Neural progenitor cell (in vitro differentiated cells): Measurements from ENCODE around the gene PLXDC2. TPM values are rescaled to one million over a fixed set of nuclear protein-coding genes. Genes with fewer than 3 reads are reported as not detected.
"Not testable (repeated sequence)": the region's sequence is repeated elsewhere in the genome, so short reads cannot be mapped to it uniquely, and the experiment has no call there.

ENCODE experiments used
- DNase-seq: peaks from one replicate; pipeline ENCODE4 v3.0.0-alpha.2; 2016; ENCODE audit warnings: low spot score
- H2AFZ ChIP-seq: fragments of 200-600 bp; sonication (generic); replicated peaks from 2 replicates; pipeline ENCODE4 v1.6.1; 2016; ENCODE audit warnings: antibody characterized with exemption
- H3F3A ChIP-seq: fragments of 200-600 bp; sonication (generic); 2 replicates; pipeline ENCODE4 v1.6.1; 2016; ENCODE audit warnings: antibody characterized with exemption, low read depth
- H3K27ac ChIP-seq: fragments of 200-600 bp; sonication (generic); 2 replicates; pipeline ENCODE4 v1.5.1; 2016; ENCODE audit warnings: mild to moderate bottlenecking
- H3K27me3 ChIP-seq: fragments of 200-600 bp; sonication (generic); 2 replicates; pipeline ENCODE4 v1.6.1; 2016; ENCODE audit warnings: mild to moderate bottlenecking, moderate library complexity
- H3K36me3 ChIP-seq: fragments of 200-600 bp; sonication (generic); 2 replicates; pipeline ENCODE4 v1.5.1; 2016
- H3K4me1 ChIP-seq: fragments of 200-600 bp; sonication (generic); 2 replicates; pipeline ENCODE4 v1.6.1; 2016; ENCODE audit warnings: mixed run types
- H3K4me2 ChIP-seq: fragments of 200-600 bp; sonication (generic); 2 replicates; pipeline ENCODE4 v1.6.1; 2016
- H3K4me3 ChIP-seq: fragments of 200-600 bp; sonication (generic); 2 replicates; pipeline ENCODE4 v1.5.1; 2016
- H3K79me2 ChIP-seq: fragments of 200-600 bp; sonication (generic); 2 replicates; pipeline ENCODE4 v1.6.1; 2016; ENCODE audit warnings: low read depth
- H3K9ac ChIP-seq: fragments of 200-600 bp; sonication (generic); 2 replicates; pipeline ENCODE4 v1.6.1; 2016
- H3K9me3 ChIP-seq: fragments of 200-600 bp; sonication (generic); 2 replicates; pipeline ENCODE4 v1.5.1; 2016; ENCODE audit warnings: low read depth
- H4K20me1 ChIP-seq: fragments of 200-600 bp; sonication (generic); 2 replicates; pipeline ENCODE4 v1.6.1; 2016; ENCODE audit warnings: low read depth
- H3K27ac Mint-ChIP-seq: 3 replicates; pipeline ENCODE4 v1.8.0; 2021; ENCODE audit warnings: mixed read lengths
- H3K27me3 Mint-ChIP-seq: 2 replicates; pipeline ENCODE4 v1.8.0; 2022; ENCODE audit warnings: low read depth, mild to moderate bottlenecking, inconsistent platforms, moderate library complexity, mixed read lengths; ENCODE audit not compliant: insufficient read depth
- H3K36me3 Mint-ChIP-seq: 3 replicates; pipeline ENCODE4 v1.8.0; 2021; ENCODE audit warnings: mixed read lengths
- H3K4me1 Mint-ChIP-seq: 3 replicates; pipeline ENCODE4 v1.8.0; 2021; ENCODE audit warnings: mixed read lengths
- H3K4me3 Mint-ChIP-seq: 3 replicates; pipeline ENCODE4 v1.8.0; 2021; ENCODE audit warnings: mild to moderate bottlenecking, moderate library complexity, mixed read lengths
- H3K9me3 Mint-ChIP-seq: 3 replicates; pipeline ENCODE4 v1.8.0; 2020; ENCODE audit warnings: mixed read lengths
- CTCF ChIP-seq: fragments of 200-600 bp; sonication (generic); IDR thresholded peaks from 2 replicates; pipeline ENCODE4 v1.5.1; 2017; ENCODE audit warnings: antibody characterized with exemption, mild to moderate bottlenecking
- EZH2 ChIP-seq: fragments of 200-600 bp; sonication (generic); IDR thresholded peaks from 2 replicates; pipeline ENCODE4 v1.6.1; 2017; ENCODE audit warnings: antibody characterized with exemption, mild to moderate bottlenecking, moderate library complexity
- EZH2phosphoT487 ChIP-seq: fragments of 200-600 bp; sonication (generic); IDR thresholded peaks from 2 replicates; pipeline ENCODE4 v1.6.1; 2017; ENCODE audit warnings: antibody characterized with exemption
- total RNA-seq: library from RNA; depleted of rRNA; stranded (reverse); fragments of >200 nt; gene quantifications from 2 replicates; pipeline ENCODE4 v1.2.3, GENCODE V29; 2015; ENCODE audit warnings: low replicate concordance

Gene PLXDC2
- total RNA-seq, 1 donor from 2014 or later = 44.2 TPM

- peaks cover 2% of the 10 kb centered on the region for H3K27me3 Mint-ChIP-seq
- H3K9me3 Mint-ChIP-seq = peaks cover 6% of the 10 kb centered on the region
- H3K36me3 Mint-ChIP-seq = peaks cover 19% of the 10 kb centered on the region
- Histone ChIP-seq H3K36me3 (no peaks in the 10 kb centered on the region), H3K27ac (no peak overlapping the region), H3K9me3 (no peaks in the 10 kb centered on the region), H3K79me2 (peaks cover 28% of the 10 kb centered on the region), H3K4me2 (no peak overlapping the region), H3K9ac (no peak overlapping the region), H3K4me1 (peaks cover 9% of the 10 kb centered on the region), H2AFZ (no peak overlapping the region), H3K27me3 (no peaks in the 10 kb centered on the region), H3K4me3 (no peak overlapping the region), H4K20me1 (no peaks in the 10 kb centered on the region), H3F3A (no peaks in the 10 kb centered on the region)
- H3K4me1 Mint-ChIP-seq = peaks cover 2% of the 10 kb centered on the region
- H3K4me3 Mint-ChIP-seq = no peak overlapping the region
- no peak overlapping the region for H3K27ac Mint-ChIP-seq
- TF ChIP-seq EZH2 = no peak
- no peak for TF ChIP-seq EZH2phosphoT487
- no peak for TF ChIP-seq CTCF
- DNase-seq = no peak
Measured at GRCh38 chr10:19998482-19998881, 182.2 kb downstream of the PLXDC2 start.

- peaks cover 21% of the 10 kb centered on the region for H3K36me3 Mint-ChIP-seq
Measured at GRCh38 chr10:19999431-19999830, 183.2 kb downstream of the PLXDC2 start.

GRCh38 chr10:20002026-20002425 is 185.8 kb downstream of the PLXDC2 start:
- not testable (repeated sequence) for H3K36me3 ChIP-seq, H2AFZ ChIP-seq, H3K4me1 Mint-ChIP-seq, DNase-seq, H4K20me1 ChIP-seq, H3K27me3 ChIP-seq, H3F3A ChIP-seq, H3K4me2 ChIP-seq, H3K27ac Mint-ChIP-seq, H3K27ac ChIP-seq, H3K4me3 ChIP-seq, H3K4me3 Mint-ChIP-seq, H3K9ac ChIP-seq, H3K9me3 ChIP-seq, H3K4me1 ChIP-seq, H3K9me3 Mint-ChIP-seq, H3K27me3 Mint-ChIP-seq
- peaks cover 21% of the 10 kb centered on the region for H3K36me3 Mint-ChIP-seq
- H3K79me2 ChIP-seq = peaks cover 31% of the 10 kb centered on the region

More at GRCh38 chr10:19999431-19999830, 183.2 kb downstream of the PLXDC2 start:
- no peak overlapping the region for H3K9ac ChIP-seq
- DNase-seq = no peak
- no peaks in the 10 kb centered on the region for H3K9me3 ChIP-seq
- H3K27ac Mint-ChIP-seq = no peak overlapping the region
- no peaks in the 10 kb centered on the region for H3F3A ChIP-seq
- no peaks in the 10 kb centered on the region for H3K27me3 ChIP-seq
- H3K4me2 ChIP-seq = no peak overlapping the region
- no peak overlapping the region for H3K4me3 ChIP-seq
- no peaks in the 10 kb centered on the region for H3K36me3 ChIP-seq
- no peak overlapping the region for H3K4me3 Mint-ChIP-seq
- H4K20me1 ChIP-seq = no peaks in the 10 kb centered on the region
- H2AFZ ChIP-seq = no peak overlapping the region
- TF ChIP-seq CTCF = no peak
- peaks cover 9% of the 10 kb centered on the region for H3K4me1 ChIP-seq
- H3K27me3 Mint-ChIP-seq = peaks cover 2% of the 10 kb centered on the region
- H3K27ac ChIP-seq = no peak overlapping the region
- peaks cover 28% of the 10 kb centered on the region for H3K79me2 ChIP-seq
- peaks cover 4% of the 10 kb centered on the region for H3K9me3 Mint-ChIP-seq
- H3K4me1 Mint-ChIP-seq = peaks cover 2% of the 10 kb centered on the region

GRCh38 chr10:20002657-20003056 is 186.4 kb downstream of the PLXDC2 start:
- Mint-ChIP-seq H3K4me1 (peaks cover 8% of the 10 kb centered on the region), H3K27ac (no peak overlapping the region)
- no peak for TF ChIP-seq EZH2phosphoT487

More at GRCh38 chr10:20002657-20003056, 186.4 kb downstream of the PLXDC2 start:
- no peak overlapping the region for H3K4me2 ChIP-seq
- H3K9me3 Mint-ChIP-seq = no peaks in the 10 kb centered on the region
- H3K27me3 Mint-ChIP-seq = no peaks in the 10 kb centered on the region
- H3K4me3 Mint-ChIP-seq = no peak overlapping the region
- DNase-seq = no peak
- H3K4me1 ChIP-seq = peaks cover 9% of the 10 kb centered on the region
- peaks cover 21% of the 10 kb centered on the region for H3K36me3 Mint-ChIP-seq
- no peak overlapping the region for H2AFZ ChIP-seq
- peaks cover 34% of the 10 kb centered on the region for H3K79me2 ChIP-seq
- no peaks in the 10 kb centered on the region for H3F3A ChIP-seq
- no peaks in the 10 kb centered on the region for H4K20me1 ChIP-seq
- no peaks in the 10 kb centered on the region for H3K9me3 ChIP-seq
- no peak overlapping the region for H3K9ac ChIP-seq
- H3K27me3 ChIP-seq = no peaks in the 10 kb centered on the region
- H3K27ac ChIP-seq = no peak overlapping the region
- H3K4me3 ChIP-seq = no peak overlapping the region
- no peaks in the 10 kb centered on the region for H3K36me3 ChIP-seq
